HCT116 (cell line): ENCODE measurements around the gene DYNAP. TPM values are rescaled to one million over a fixed set of nuclear protein-coding genes. Genes with fewer than 3 reads are reported as not detected.

Experiments used
- ATAC-seq: fragments of 200-7000 bp; cut with Tn5 transposase; 2 replicates; pipeline ENCODE4 v1.9.1; 2020; ENCODE audit warnings: mild to moderate bottlenecking, moderate library complexity
- BruUV-seq: library from RNA; stranded (reverse); fragments of 400-500 nt; replicated peaks from 2 replicates; lab custom pipeline; 2021; lab: Mats Ljungman, UMichigan
- CTCF ChIA-PET: fragments of 300-600 bp; sonication (Branson Sonifier 250); formaldehyde crosslinking; loops from one replicate; lab custom pipeline; 2021; ENCODE audit warnings: antibody characterized with exemption; lab: Charles Lee
- POLR2A ChIA-PET: fragments of 300-600, 350-600 bp; sonication (Branson Sonifier 250); formaldehyde crosslinking; loops from one replicate; lab custom pipeline; 2021; ENCODE audit warnings: antibody characterized with exemption; lab: Charles Lee
- RAD21 ChIA-PET, 2 experiments: fragments of 300-600 bp; sonication (Branson Sonifier 250); formaldehyde crosslinking; loops; one replicate each; lab custom pipeline; 2023; ENCODE audit warnings: low total read pairs in 2 of 2; ENCODE audit not compliant: uncharacterized antibody in 2 of 2, unreplicated experiment in 2 of 2, low non-redundant PET in 1 of 2; lab: Charles Lee
- DNase-seq: peaks from one replicate; pipeline ENCODE4 v3.0.0-alpha.2; 2010; ENCODE audit warnings: low read depth, low spot score
- H2AFZ ChIP-seq: fragments of 200-600 bp; shearing (Covaris generic), sonication (generic); 2 replicates; pipeline ENCODE4 v1.6.1; 2017; ENCODE audit warnings: low read depth, mixed run types, mixed read lengths, antibody characterized with exemption, low read length; ENCODE audit not compliant: poor library complexity, severe bottlenecking
- H3K27ac ChIP-seq: 2 replicates; pipeline ENCODE4 v1.5.1; 2012; ENCODE audit warnings: low read depth, low read length
- H3K27me3 ChIP-seq: fragments of 200-600 bp; sonication (generic); 2 replicates; pipeline ENCODE4 v1.6.1; 2016; ENCODE audit warnings: mixed run types, low read length, mixed read lengths; ENCODE audit not compliant: insufficient read depth
- H3K36me3 ChIP-seq, 2 experiments: fragments of 200-500 bp in 1 of 2; fragments of 200-600 bp in 1 of 2; sonication (Bioruptor generic) in 1 of 2; sonication (generic) in 1 of 2; 2 replicates each; pipeline versions ENCODE4 v1.5.1 to v1.6.1; 2014 to 2016; ENCODE audit warnings: low read length in 2 of 2, inconsistent platforms in 1 of 2, mixed read lengths in 1 of 2, mixed run types in 1 of 2; ENCODE audit not compliant: insufficient read depth in 2 of 2, control insufficient read depth in 1 of 2
- H3K4me1 ChIP-seq, 2 experiments: fragments of 200-600 bp in 1 of 2; sonication (generic) in 1 of 2; 2 replicates each; pipeline versions ENCODE4 v1.5.1 to v1.6.1; 2012 to 2017; ENCODE audit warnings: low read length in 2 of 2, inconsistent platforms in 1 of 2, mild to moderate bottlenecking in 1 of 2, mixed read lengths in 1 of 2, mixed run types in 1 of 2, moderate library complexity in 1 of 2; ENCODE audit not compliant: insufficient read depth in 2 of 2, control insufficient read depth in 1 of 2
- H3K4me2 ChIP-seq: fragments of 200-600 bp; sonication (generic); 2 replicates; pipeline ENCODE4 v1.6.1; 2017; ENCODE audit warnings: mixed run types, low read length, mixed read lengths
- H3K4me3 ChIP-seq, 2 experiments: fragments of 200-600 bp in 1 of 2; sonication (generic) in 1 of 2; replicated peaks in 1 of 2; 2 replicates each; pipeline ENCODE4 v1.5.1; 2011 to 2016; ENCODE audit warnings: low read length in 2 of 2, control low read depth in 1 of 2, low read depth in 1 of 2, mild to moderate bottlenecking in 1 of 2, mixed read lengths in 1 of 2, mixed run types in 1 of 2
- H3K79me2 ChIP-seq: fragments of 200-600 bp; sonication (generic); 2 replicates; pipeline ENCODE4 v1.6.1; 2017; ENCODE audit warnings: mild to moderate bottlenecking, mixed run types, low read length, moderate library complexity, mixed read lengths; ENCODE audit not compliant: insufficient read depth
- H3K9ac ChIP-seq: fragments of 200-600 bp; sonication (generic); 2 replicates; pipeline ENCODE4 v1.6.1; 2016; ENCODE audit warnings: low read length, mixed read lengths
- H3K9me2 ChIP-seq: fragments of 200-600 bp; sonication (generic), shearing (Covaris generic); 2 replicates; pipeline ENCODE4 v1.6.1; 2017; ENCODE audit warnings: mixed run types, mild to moderate bottlenecking, moderate library complexity; ENCODE audit not compliant: insufficient read depth
- H3K9me3 ChIP-seq, 2 experiments: fragments of 200-500 bp in 1 of 2; fragments of 200-600 bp in 1 of 2; sonication (Bioruptor generic) in 1 of 2; sonication (generic) in 1 of 2; 2 replicates each; pipeline ENCODE4 v1.6.1; 2014 to 2017; ENCODE audit warnings: low read length in 2 of 2, mixed read lengths in 2 of 2, inconsistent platforms in 1 of 2, low read depth in 1 of 2, mild to moderate bottlenecking in 1 of 2, mixed run types in 1 of 2, moderate library complexity in 1 of 2; ENCODE audit not compliant: control insufficient read depth in 1 of 2, insufficient read depth in 1 of 2
- H4K20me1 ChIP-seq: fragments of 200-600 bp; sonication (generic), shearing (Covaris generic); 2 replicates; pipeline ENCODE4 v1.6.1; 2017; ENCODE audit warnings: mixed run types, mild to moderate bottlenecking, moderate library complexity; ENCODE audit not compliant: insufficient read depth
- ATF3 ChIP-seq: IDR thresholded peaks from 2 replicates; pipeline ENCODE4 v1.6.1; 2012
- CBX3 ChIP-seq: IDR thresholded peaks from 2 replicates; pipeline ENCODE4 v1.6.1; 2012; ENCODE audit warnings: low read depth
- CTCF ChIP-seq, 3 experiments: fragments of 200-600 bp in 1 of 3; sonication (generic) in 1 of 3; IDR thresholded peaks in 2 of 3; conservative IDR thresholded peaks in 1 of 3; 2 replicates each; pipeline ENCODE4 v1.5.1; 2012 to 2017; ENCODE audit warnings: low read depth in 2 of 3, low read length in 2 of 3, antibody characterized with exemption in 1 of 3, borderline replicate concordance in 1 of 3, control low read depth in 1 of 3, mild to moderate bottlenecking in 1 of 3, mixed read lengths in 1 of 3, mixed run types in 1 of 3, moderate library complexity in 1 of 3; ENCODE audit not compliant: insufficient read depth in 1 of 3
- ELF1 ChIP-seq: IDR thresholded peaks from 2 replicates; pipeline ENCODE4 v1.6.1; 2012; ENCODE audit warnings: low read depth, borderline replicate concordance
- EZH2phosphoT487 ChIP-seq: fragments of 200-600 bp; IDR thresholded peaks from 2 replicates; pipeline ENCODE4 v1.6.1; 2018; ENCODE audit warnings: antibody characterized with exemption, borderline replicate concordance
- JUND ChIP-seq: IDR thresholded peaks from 2 replicates; pipeline ENCODE4 v1.6.1; 2012
- MAX ChIP-seq: IDR thresholded peaks from 2 replicates; pipeline ENCODE4 v1.6.1; 2012
- SIN3A ChIP-seq: IDR thresholded peaks from 2 replicates; pipeline ENCODE4 v1.6.1; 2012; ENCODE audit warnings: low read depth
- SP1 ChIP-seq: IDR thresholded peaks from 2 replicates; pipeline ENCODE4 v1.6.1; 2012; ENCODE audit warnings: low read depth
- SRF ChIP-seq: IDR thresholded peaks from 2 replicates; pipeline ENCODE4 v1.6.1; 2012; ENCODE audit warnings: low read depth
- YY1 ChIP-seq: IDR thresholded peaks from 2 replicates; pipeline ENCODE4 v1.6.1; 2011; ENCODE audit warnings: low read length, low read depth, moderate library complexity, mild to moderate bottlenecking; ENCODE audit not compliant: insufficient replicate concordance; ENCODE audit errors: extremely low read depth
- ZBTB33 ChIP-seq: IDR thresholded peaks from 2 replicates; pipeline ENCODE4 v1.6.1; 2011; ENCODE audit warnings: mild to moderate bottlenecking, low read length, moderate library complexity; ENCODE audit not compliant: insufficient replicate concordance; ENCODE audit errors: extremely low read depth
- ZFX ChIP-seq: fragments of 450-650 bp; IDR thresholded peaks from 2 replicates; pipeline ENCODE4 v1.6.1; 2017
- ZNF274 ChIP-seq: fragments of 200-500 bp; sonication (Bioruptor generic); IDR thresholded peaks from 2 replicates; pipeline ENCODE4 v1.6.1; 2014; ENCODE audit warnings: mild to moderate bottlenecking, low read depth, low read length, inconsistent platforms
- intact Hi-C: fragments of 100-400 bp; cut with micrococcal nuclease; formaldehyde crosslinking; loops from 2 replicates; pipeline ENCODE4 v1.10.0; 2022
- total RNA-seq: library from RNA; stranded (reverse); gene quantifications from one replicate; pipeline ENCODE4 v1.2.1, GENCODE V29; 2021; ENCODE audit not compliant: unreplicated experiment

Gene DYNAP
- total RNA-seq, 1 experiment from 2014 or later: not detected

- Histone ChIP-seq H3K4me3 (no peak overlapping the region), H4K20me1 (no peaks in the 10 kb centered on the region), H3K27ac (no peak overlapping the region), H3K4me1 (no peaks in the 10 kb centered on the region), H2AFZ (no peak overlapping the region), H3K79me2 (no peaks in the 10 kb centered on the region), H3K27me3 (no peaks in the 10 kb centered on the region), H3K4me2 (no peak overlapping the region), H3K9me3 (peaks cover 0 to 6% of the 10 kb centered on the region in 2 experiments; a peak in 1 of 4 replicates), H3K9ac (no peak overlapping the region), H3K9me2 (no peaks in the 10 kb centered on the region), H3K36me3 (no peaks in the 10 kb centered on the region)
- no TSS peak for BruUV-seq
- TF ChIP-seq SIN3A (no peak), SRF (no peak), ZNF274 (no peak), SP1 (no peak), CTCF (IDR thresholded peaks at IDR 0.05 in 2 of 3, conservative IDR thresholded peaks at IDR 0.05 in 1 of 3; ENCODE audit: borderline replicate concordance in 1 of 3, insufficient read depth in 1 of 3, low read depth in 2 of 3, low read length in 2 of 3) (no peak), JUND (no peak), MAX (no peak), ZBTB33 (no peak), EZH2phosphoT487 (no peak), CBX3 (no peak), YY1 (no peak), ATF3 (no peak), ZFX (no peak), ELF1 (no peak)
- ATAC-seq (no peak), DNase-seq (no peak)
- ChIA-PET RAD21 (no interaction called here), CTCF (no interaction called here), POLR2A (no interaction called here)
- intact Hi-C loops: no loop called here
These were observed 35.0 kb upstream of the DYNAP start for GRCh38 chr18:54555996-54556395.
